Left ventricle myocardium inferior (tissue), 1 donor: ENCODE results near the gene DARS1. TPM values are rescaled to one million over a fixed set of nuclear protein-coding genes. Genes with fewer than 3 reads are reported as not detected.
"Not testable (repeated sequence)": the region's sequence is repeated elsewhere in the genome, so short reads cannot be mapped to it uniquely, and the experiment has no call there.

Source experiments
- DNase-seq: peaks from one replicate; pipeline ENCODE4 v3.0.0-alpha.2; 2020
- H3K27ac ChIP-seq: fragments of 200-600 bp; replicated peaks from 2 replicates; pipeline ENCODE4 v1.8.0; 2021
- H3K27me3 ChIP-seq: fragments of 200-600 bp; 2 replicates; pipeline ENCODE4 v1.8.0; 2021; ENCODE audit warnings: low read depth
- H3K36me3 ChIP-seq: fragments of 200-600 bp; 2 replicates; pipeline ENCODE4 v1.8.0; 2021
- H3K4me1 ChIP-seq: fragments of 200-600 bp; 2 replicates; pipeline ENCODE4 v1.8.0; 2021
- H3K4me3 ChIP-seq: fragments of 200-600 bp; 2 replicates; pipeline ENCODE4 v1.8.0; 2021; ENCODE audit warnings: mild to moderate bottlenecking, moderate library complexity
- H3K9me3 ChIP-seq: fragments of 200-600 bp; replicated peaks from 2 replicates; pipeline ENCODE4 v1.8.0; 2021
- CTCF ChIP-seq: fragments of 200-600 bp; IDR thresholded peaks from 2 replicates; pipeline ENCODE4 v1.8.0; 2021; ENCODE audit warnings: antibody characterized with exemption, mild to moderate bottlenecking, borderline replicate concordance
- intact Hi-C: fragments of 100-400 bp; cut with micrococcal nuclease; formaldehyde crosslinking; loops from one replicate; pipeline ENCODE4 v1.11.0; 2022
- total RNA-seq: library from RNA; stranded (reverse); fragmentation: NEBNext Ultra II Directional; extraction: Animal tissue kit (Norgen Biotek cat#: 25700); gene quantifications from one replicate; pipeline ENCODE4 v1.2.1, GENCODE V29; 2021
- donor health status: DM: no; HTN: yes; CAD: no; lungs with severe emphysema.

Gene DARS1
- total RNA-seq, 1 donor from 2014 or later = 56.3 TPM

- intact Hi-C loops = no loop called here
- Histone ChIP-seq H3K4me3 (no peak overlapping the region), H3K4me1 (peaks cover 41% of the 10 kb centered on the region), H3K9me3 (no peaks in the 10 kb centered on the region), H3K36me3 (no peaks in the 10 kb centered on the region), H3K27ac (peak overlapping the region; percentile 59), H3K27me3 (no peaks in the 10 kb centered on the region)
- no peak for TF ChIP-seq CTCF
- DNase-seq = no peak
Measured at GRCh38 chr2:135960656-135961551, 24.5 kb downstream of the DARS1 start.

DNA sequence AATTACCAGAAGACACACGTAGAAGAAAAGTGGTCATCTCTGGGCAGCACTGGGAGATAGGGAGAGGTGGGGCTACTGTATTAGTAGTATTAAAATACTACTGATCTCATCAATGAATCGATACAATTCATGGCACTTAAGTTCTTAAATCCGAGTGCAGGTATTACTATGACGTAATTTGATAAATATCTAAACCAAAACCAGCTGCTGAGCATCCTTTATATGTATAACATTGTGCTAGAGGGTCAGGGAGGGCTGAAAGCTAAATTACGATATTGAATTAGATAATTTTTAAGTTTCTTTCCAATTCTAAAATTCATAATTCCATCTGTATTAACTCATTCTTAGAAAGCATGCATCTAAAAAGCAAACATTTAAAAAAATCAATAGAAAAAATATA lies 25.3 kb downstream of the DARS1 start:
- H3K4me1 ChIP-seq = peaks cover 39% of the 10 kb centered on the region

GRCh38 chr2:135958927-135959326 lies 26.5 kb downstream of the DARS1 start:
- peaks cover 39% of the 10 kb centered on the region for H3K4me1 ChIP-seq
- DNase-seq, H3K27me3 ChIP-seq, H3K4me3 ChIP-seq, intact Hi-C loops, H3K9me3 ChIP-seq, H3K36me3 ChIP-seq, H3K27ac ChIP-seq: not testable (repeated sequence)

More for the DNA sequence above, 25.3 kb downstream of the DARS1 start:
- no peaks in the 10 kb centered on the region for H3K27me3 ChIP-seq
- no peaks in the 10 kb centered on the region for H3K9me3 ChIP-seq
- intact Hi-C loops = no loop called here
- peak overlapping the region; percentile 59 for H3K27ac ChIP-seq
- no peak for DNase-seq
- TF ChIP-seq CTCF = no peak
- H3K4me3 ChIP-seq = no peak overlapping the region
- H3K36me3 ChIP-seq = no peaks in the 10 kb centered on the region

GRCh38 chr2:135954020-135954601 lies 31.3 kb downstream of the DARS1 start:
- DNase-seq = no peak
- H3K27ac ChIP-seq = no peak overlapping the region
- intact Hi-C loops = no loop called here

DNA sequence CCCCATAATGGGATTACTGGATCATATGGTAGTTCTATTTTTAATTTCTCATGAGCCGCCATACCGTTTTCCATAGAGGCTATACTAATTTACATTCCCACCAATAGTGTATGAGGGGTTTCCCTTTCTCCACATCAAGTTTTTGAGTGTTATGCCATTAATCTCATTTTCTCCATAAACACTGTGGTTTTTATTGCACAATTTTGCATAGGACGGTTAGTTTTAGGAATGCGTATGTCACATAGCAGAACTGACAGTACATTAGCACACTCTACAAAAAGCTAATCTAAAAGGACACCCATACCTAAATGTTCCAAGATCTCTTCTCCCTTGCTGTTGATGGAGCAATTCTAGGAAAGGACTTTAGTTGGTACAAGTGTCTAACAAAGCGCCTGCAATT lies 32.5 kb downstream of the DARS1 start:
- Histone ChIP-seq H3K4me3 (no peak overlapping the region), H3K27ac (no peak overlapping the region), H3K4me1 (peaks cover 29% of the 10 kb centered on the region), H3K36me3 (peaks cover 11% of the 10 kb centered on the region), H3K27me3 (no peaks in the 10 kb centered on the region), H3K9me3 (no peaks in the 10 kb centered on the region)
- DNase-seq = no peak
- intact Hi-C loops = no loop called here
- TF ChIP-seq CTCF = no peak

More at GRCh38 chr2:135954020-135954601, 31.3 kb downstream of the DARS1 start:
- Histone ChIP-seq H3K4me1 (peaks cover 26% of the 10 kb centered on the region), H3K36me3 (peaks cover 11% of the 10 kb centered on the region), H3K4me3 (no peak overlapping the region), H3K9me3 (no peaks in the 10 kb centered on the region), H3K27me3 (no peaks in the 10 kb centered on the region)
- TF ChIP-seq CTCF = no peak
